H1 (cell line): Measurements from ENCODE around the gene MKRN1. TPM values are rescaled to one million over a fixed set of nuclear protein-coding genes. Genes with fewer than 3 reads are reported as not detected.

ENCODE experiments used
- CTCF ChIA-PET: fragments of 300-600 bp; sonication (Branson Sonifier 250); formaldehyde crosslinking; loops from one replicate; lab custom pipeline; 2021; ENCODE audit not compliant: partially characterized antibody; lab: Charles Lee
- POLR2A ChIA-PET: fragments of 300-600 bp; sonication (Branson Sonifier 250); formaldehyde crosslinking; loops from one replicate; lab custom pipeline; 2021; ENCODE audit warnings: inconsistent platforms; ENCODE audit not compliant: partially characterized antibody; lab: Charles Lee
- DNase-seq, 2 experiments: peaks; one replicate each; pipeline versions ENCODE4 v3.0.0 to v3.0.0-alpha.2; 2010 to 2022; ENCODE audit warnings: low spot score in 2 of 2, low read depth in 1 of 2, mixed read lengths in 1 of 2
- FAIRE-seq: peaks from 2 replicates; lab custom pipeline; 2011; peaks lifted over from hg19 to GRCh38; lab: Jason Lieb, UNC
- H2AFZ ChIP-seq: 2 replicates; pipeline ENCODE4 v1.8.1; 2012; ENCODE audit warnings: low read length, inconsistent platforms
- H2AK5ac ChIP-seq: 2 replicates; pipeline ENCODE4 v1.6.1; 2013; ENCODE audit warnings: low read depth, low read length
- H2BK120ac ChIP-seq: replicated peaks from 2 replicates; pipeline ENCODE3; 2013; ENCODE audit warnings: low read depth, low read length, inconsistent platforms
- H2BK12ac ChIP-seq: 2 replicates; pipeline ENCODE4 v1.6.1; 2013; ENCODE audit warnings: low read depth, low read length
- H2BK15ac ChIP-seq: 2 replicates; pipeline ENCODE4 v1.6.1; 2013; ENCODE audit warnings: low read length
- H2BK20ac ChIP-seq: 2 replicates; pipeline ENCODE4 v1.6.1; 2013; ENCODE audit warnings: low read length
- H2BK5ac ChIP-seq: 2 replicates; pipeline ENCODE4 v1.6.1; 2013; ENCODE audit warnings: low read depth, low read length
- H3K14ac ChIP-seq: 2 replicates; pipeline ENCODE4 v1.6.1; 2013; ENCODE audit warnings: inconsistent platforms; ENCODE audit not compliant: insufficient read length
- H3K18ac ChIP-seq: 2 replicates; pipeline ENCODE4 v1.6.1; 2013; ENCODE audit warnings: low read length; ENCODE audit errors: extremely low read depth
- H3K23ac ChIP-seq: 2 replicates; pipeline ENCODE4 v1.6.1; 2013; ENCODE audit warnings: inconsistent platforms; ENCODE audit not compliant: insufficient read length
- H3K23me2 ChIP-seq: 2 replicates; pipeline ENCODE4 v1.6.1; 2013; ENCODE audit warnings: low read depth, low read length
- H3K27ac ChIP-seq: 2 replicates; pipeline ENCODE4 v1.6.1; 2011; ENCODE audit warnings: low read depth, low read length, inconsistent platforms
- H3K27me3 ChIP-seq, 4 experiments: replicated peaks in 1 of 4; 1 replicate in 1 of 4; 2 replicates in 3 of 4; pipeline versions ENCODE4 v1.6.1 to v1.8.1; 2011 to 2013; ENCODE audit warnings: low read length in 3 of 4, mild to moderate bottlenecking in 3 of 4, inconsistent platforms in 2 of 4, mixed read lengths in 2 of 4, moderate library complexity in 1 of 4; ENCODE audit not compliant: control insufficient read depth in 3 of 4, insufficient read depth in 3 of 4; ENCODE audit errors: extremely low read depth in 1 of 4
- H3K36me3 ChIP-seq, 4 experiments: 2 replicates each; pipeline versions ENCODE4 v1.6.1 to v1.8.1; 2011 to 2013; ENCODE audit warnings: mild to moderate bottlenecking in 4 of 4, low read length in 3 of 4, moderate library complexity in 2 of 4, control low read depth in 1 of 4, inconsistent platforms in 1 of 4; ENCODE audit not compliant: insufficient read depth in 4 of 4, control insufficient read depth in 2 of 4
- H3K4ac ChIP-seq: replicated peaks from 2 replicates; pipeline ENCODE3; 2013; ENCODE audit warnings: low read length, low read depth, mixed read lengths, inconsistent platforms; ENCODE audit not compliant: insufficient read length
- H3K4me1 ChIP-seq, 4 experiments: replicated peaks in 1 of 4; 1 replicate in 1 of 4; 2 replicates in 3 of 4; pipeline versions ENCODE4 v1.6.1 to v1.8.1; 2011 to 2013; ENCODE audit warnings: low read length in 3 of 4, inconsistent platforms in 2 of 4, mixed read lengths in 1 of 4; ENCODE audit not compliant: insufficient read depth in 4 of 4, control insufficient read depth in 3 of 4
- H3K4me2 ChIP-seq, 2 experiments: 2 replicates each; pipeline versions ENCODE4 v1.6.1 to v1.8.1; 2011 to 2013; ENCODE audit warnings: low read depth in 2 of 2, low read length in 2 of 2, control low read depth in 1 of 2, inconsistent platforms in 1 of 2, mild to moderate bottlenecking in 1 of 2; ENCODE audit not compliant: insufficient read depth in 1 of 2
- H3K4me3 ChIP-seq, 4 experiments: fragments of 200-600, 300-600 bp in 1 of 4; sonication (generic), shearing (Covaris generic), sonication (Bioruptor Twin) in 1 of 4; 2 replicates each; pipeline versions ENCODE4 v1.5.1 to v1.8.1; 2011 to 2016; ENCODE audit warnings: low read length in 4 of 4, low read depth in 3 of 4, control low read depth in 2 of 4, inconsistent platforms in 2 of 4, mild to moderate bottlenecking in 2 of 4, mixed read lengths in 1 of 4, moderate library complexity in 1 of 4; ENCODE audit not compliant: insufficient read depth in 2 of 4; ENCODE audit errors: extremely low read depth in 1 of 4
- H3K56ac ChIP-seq: replicated peaks from 2 replicates; pipeline ENCODE3; 2013; ENCODE audit warnings: low read depth, mild to moderate bottlenecking, mixed read lengths, low read length, inconsistent platforms; ENCODE audit not compliant: insufficient read length
- H3K79me1 ChIP-seq: 2 replicates; pipeline ENCODE4 v1.6.1; 2013; ENCODE audit warnings: low read depth, low read length, control low read depth
- H3K79me2 ChIP-seq, 2 experiments: 2 replicates each; pipeline versions ENCODE4 v1.6.1 to v1.8.1; 2012 to 2013; ENCODE audit warnings: low read length in 2 of 2, mild to moderate bottlenecking in 2 of 2, inconsistent platforms in 1 of 2; ENCODE audit not compliant: insufficient read depth in 2 of 2, control insufficient read depth in 1 of 2
- H3K9ac ChIP-seq, 4 experiments: replicated peaks in 1 of 4; 1 replicate in 1 of 4; 2 replicates in 3 of 4; pipeline versions ENCODE4 v1.6.1 to v1.8.1; 2011 to 2013; ENCODE audit warnings: low read depth in 3 of 4, low read length in 3 of 4, control low read depth in 2 of 4, mild to moderate bottlenecking in 2 of 4, moderate library complexity in 2 of 4, inconsistent platforms in 1 of 4; ENCODE audit errors: extremely low read depth in 1 of 4
- H3K9me3 ChIP-seq, 2 experiments: 2 replicates each; pipeline versions ENCODE4 v1.6.1 to v1.8.1; 2012 to 2013; ENCODE audit warnings: mild to moderate bottlenecking in 2 of 2, moderate library complexity in 2 of 2, control low read depth in 1 of 2, inconsistent platforms in 1 of 2, low read depth in 1 of 2, low read length in 1 of 2, mixed read lengths in 1 of 2; ENCODE audit not compliant: insufficient read depth in 2 of 2
- H4K20me1 ChIP-seq, 2 experiments: replicated peaks in 1 of 2; 2 replicates each; pipeline versions ENCODE3 to v1.8.1; 2011 to 2013; ENCODE audit warnings: inconsistent platforms in 2 of 2, low read length in 2 of 2, mild to moderate bottlenecking in 1 of 2; ENCODE audit not compliant: insufficient read depth in 2 of 2, control insufficient read depth in 1 of 2
- H4K5ac ChIP-seq: 2 replicates; pipeline ENCODE4 v1.6.1; 2013; ENCODE audit warnings: low read length, low read depth, mixed read lengths, inconsistent platforms; ENCODE audit not compliant: insufficient read length
- H4K8ac ChIP-seq: 2 replicates; pipeline ENCODE4 v1.8.0; 2013; ENCODE audit warnings: mild to moderate bottlenecking, moderate library complexity, low read length, inconsistent platforms; ENCODE audit not compliant: insufficient read depth; ENCODE audit errors: extremely low read depth
- H4K91ac ChIP-seq: replicated peaks from 2 replicates; pipeline ENCODE3; 2013; ENCODE audit warnings: low read length, mixed read lengths, inconsistent platforms; ENCODE audit not compliant: insufficient read length
- CHD1 ChIP-seq: IDR thresholded peaks from 2 replicates; pipeline ENCODE4 v1.6.1; 2012; ENCODE audit warnings: low read depth, low read length, improper control_type of control experiment
- WGBS, 2 experiments: shearing (Covaris generic) in 1 of 2; methylation state at CpG; one replicate each; pipeline versions ENCODE4 v1.1.6 to v1.1.7; 2013 to 2015; ENCODE audit warnings: low lambda C conversion rate in 2 of 2, mixed read lengths in 2 of 2, inconsistent platforms in 1 of 2, low coverage in 1 of 2, missing lambda C conversion rate in 1 of 2; ENCODE audit not compliant: insufficient replicate concordance in 2 of 2, insufficient coverage in 1 of 2, insufficient read length in 1 of 2; ENCODE audit errors: extremely low coverage in 1 of 2, missing lambda C conversion rate in 1 of 2; 5-methylcytosine and 5-hydroxymethylcytosine counted together
- polyA plus RNA-seq, 7 experiments: library from polyadenylated mRNA; depleted of rRNA in 3 of 7; stranded (reverse) in 5 of 7; unstranded in 2 of 7; fragments of >200 nt in 5 of 7; fragments of 200-250 nt in 2 of 7; gene quantifications; 1 replicate in 5 of 7; 2 replicates in 1 of 7; 4 replicates in 1 of 7; pipeline versions ENCODE4 v1.2.1 to v1.2.3, GENCODE V29; 2011 to 2013; ENCODE audit warnings: missing spikeins in 2 of 7, mixed read lengths in 2 of 7
- total RNA-seq: library from RNA; stranded (reverse); fragmentation: NEBNext Ultra II Directional; extraction: Animal tissue kit (Norgen Biotek cat#: 25700); gene quantifications from 2 replicates; pipeline ENCODE4 v1.2.1, GENCODE V29; 2021

The MKRN1 gene
- total and polyA plus RNA-seq, 2 of the 8 experiments (the other 6 are each of a cell fraction or from before 2014, with no cell fraction given) = 46.2 to 99.6 TPM

GRCh38 chr7:140433396-140433795 lies 45.9 kb downstream of the MKRN1 start:
- TF ChIP-seq CHD1 = no peak
- H3K27me3 ChIP-seq = no peaks in the 10 kb centered on the region
- H3K4me2 ChIP-seq = no peak overlapping the region
- H3K9ac ChIP-seq = no peak overlapping the region
- no peak overlapping the region for H4K5ac ChIP-seq
- H2BK15ac ChIP-seq = no peak overlapping the region
- no peaks in the 10 kb centered on the region for H4K20me1 ChIP-seq
- WGBS, 2 experiments = 91% methylated on average over 3 of the region's 3 CpGs; no CpG with 5 or more reads in 1 of the 2 experiments
- ChIA-PET POLR2A (interaction anchor here (0.6 kb wide), 1 partner anchor 48 kb away, joined by 3 read pairs; no protein-coding TSS in a partner anchor), CTCF (interaction anchor here (1.4 kb wide), 1 partner anchor 11 kb away, joined by 6 read pairs; no protein-coding TSS in a partner anchor)
- H3K79me1 ChIP-seq = no peaks in the 10 kb centered on the region
- no peak overlapping the region for H3K27ac ChIP-seq
- no peak overlapping the region for H2BK5ac ChIP-seq
- H2BK12ac ChIP-seq = no peak overlapping the region
- no peak overlapping the region for H2AFZ ChIP-seq
- no peak overlapping the region for H4K91ac ChIP-seq
- DNase-seq (no peak), FAIRE-seq (no peak)
- no peaks in the 10 kb centered on the region for H3K36me3 ChIP-seq
- no peak overlapping the region for H2AK5ac ChIP-seq
- no peak overlapping the region for H3K14ac ChIP-seq
- no peaks in the 10 kb centered on the region for H3K23me2 ChIP-seq
- no peak overlapping the region for H3K18ac ChIP-seq
- no peak overlapping the region for H3K4me3 ChIP-seq
- H2BK20ac ChIP-seq = no peak overlapping the region
- H4K8ac ChIP-seq = no peak overlapping the region; the same call in 1 of the 2 replicates
- H3K23ac ChIP-seq = no peak overlapping the region
- no peak overlapping the region for H3K4ac ChIP-seq
- H3K4me1 ChIP-seq = no peaks in the 10 kb centered on the region
- H3K9me3 ChIP-seq = peaks cover 0 to 3% of the 10 kb centered on the region in 2 experiments; a peak in 1 of 4 replicates
- H3K79me2 ChIP-seq = no peaks in the 10 kb centered on the region
- no peak overlapping the region for H2BK120ac ChIP-seq
- H3K56ac ChIP-seq = no peak overlapping the region
